LNCaP clone FGC (cell line): Measurements from ENCODE around the gene NAGA.
"Not testable (repeated sequence)": the region's sequence is repeated elsewhere in the genome, so short reads cannot be mapped to it uniquely, and the experiment has no call there.

Experiments
- DNase-seq: peaks from one replicate; pipeline ENCODE4 v3.0.0-alpha.2; 2011; ENCODE audit warnings: low read depth
- H3K4me3 ChIP-seq: 2 replicates; pipeline ENCODE4 v1.5.1; 2011; ENCODE audit warnings: mild to moderate bottlenecking, low read depth, low read length, control low read depth
- CTCF ChIP-seq: IDR thresholded peaks from 2 replicates; pipeline ENCODE4 v1.5.1; 2012; ENCODE audit warnings: mild to moderate bottlenecking; ENCODE audit not compliant: control insufficient read depth, insufficient read depth; ENCODE audit errors: extremely low read depth

NAGA gene

DNA sequence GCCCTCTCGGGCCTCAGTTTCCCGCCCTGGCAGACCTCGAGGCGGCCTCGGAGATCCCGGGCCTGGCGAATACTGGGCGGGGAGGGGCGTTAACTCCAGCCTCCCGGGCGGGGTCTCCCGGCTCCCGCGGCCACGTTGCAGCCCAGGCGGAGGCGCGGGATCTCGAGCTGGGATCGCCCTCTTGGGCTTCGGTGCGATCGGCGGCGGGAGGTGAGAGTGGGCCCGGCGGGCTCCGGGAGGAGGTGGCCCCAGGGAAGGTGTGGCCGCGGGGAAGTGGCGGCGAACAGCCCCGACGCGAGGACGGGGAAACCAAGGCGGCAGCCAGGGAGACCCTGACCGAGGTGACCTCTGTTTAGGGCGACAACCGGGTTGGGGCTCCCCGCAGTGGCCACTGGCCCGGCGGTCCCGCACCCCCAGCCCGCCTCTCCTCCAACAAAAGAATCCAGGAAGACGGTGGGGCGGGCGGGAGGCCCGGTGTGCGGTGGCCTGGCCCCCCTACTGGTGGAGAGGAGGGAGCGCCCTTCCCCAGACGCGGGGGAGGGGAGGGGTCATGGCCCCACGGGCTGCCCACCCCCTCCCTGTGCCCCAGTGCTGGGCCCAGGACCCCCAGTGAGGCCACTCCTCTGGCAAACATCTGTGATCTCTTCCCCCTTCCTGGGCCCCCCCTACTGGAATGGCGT, 3.7 kb upstream of the NAGA start, which contains the start of gene PHETA2:
Gene PHETA2, plus strand, starts transcription at position 117 of the 680 bp plus-strand sequence. CDS start 3,046 bp downstream, outside the sequence.
- TF ChIP-seq CTCF, result no peak
- no peak within 1 kb of the TSS for H3K4me3 ChIP-seq
- no peak for DNase-seq

DNA sequence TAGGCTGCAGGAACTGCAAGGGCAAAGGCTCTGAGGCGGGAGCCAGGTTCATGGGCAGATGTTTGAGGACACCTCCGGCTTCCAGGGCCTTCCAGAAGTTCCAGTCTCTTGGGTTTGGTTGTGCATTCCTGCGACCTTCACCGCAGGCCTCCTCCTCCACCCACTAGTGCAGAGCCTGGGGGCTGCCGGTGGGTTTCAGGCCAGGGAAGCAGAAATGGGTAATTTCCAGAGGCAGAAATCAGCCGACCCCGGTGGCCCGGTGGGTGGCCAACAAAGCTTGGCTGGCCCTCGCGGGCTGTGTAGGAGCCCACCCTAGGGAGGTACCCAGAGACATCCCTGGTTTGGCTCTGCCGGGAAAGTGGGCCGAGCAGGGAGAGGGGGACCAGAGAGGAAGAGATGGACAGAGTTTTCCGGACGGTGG, 3.0 kb upstream of the NAGA start:
- no peak for DNase-seq
- no peak overlapping the region for H3K4me3 ChIP-seq
- no peak for TF ChIP-seq CTCF

- DNase-seq, result no peak
- TF ChIP-seq CTCF, result no peak
Observed at GRCh38 chr22:42072606-42073330, 2.2 kb upstream of the NAGA start.

DNA sequence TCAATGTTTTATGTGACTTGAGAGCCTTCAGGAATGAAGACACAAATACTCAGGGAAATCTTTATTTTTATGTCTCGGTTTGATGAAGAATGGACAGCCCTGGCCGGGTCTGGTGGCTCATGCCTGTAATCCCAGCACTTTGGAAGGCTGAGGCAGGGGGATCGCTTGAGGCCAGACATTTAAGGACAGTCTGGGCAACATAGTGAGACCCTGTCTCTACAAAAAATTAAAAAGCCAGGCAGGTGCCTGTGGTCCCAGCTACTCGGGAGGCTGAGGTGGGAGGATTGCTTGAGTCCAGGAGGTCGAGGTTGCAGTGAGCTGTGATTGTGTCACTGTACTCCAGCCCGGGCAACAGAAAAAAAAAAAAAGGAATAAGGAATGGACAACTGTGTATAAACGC, 896 bp upstream of the NAGA start:
- DNase-seq, result not testable (repeated sequence)
- H3K4me3 ChIP-seq, result peak overlapping the region; percentile 61

More at GRCh38 chr22:42072606-42073330, 2.2 kb upstream of the NAGA start:
- H3K4me3 ChIP-seq, result no peak overlapping the region

- DNase-seq, result no peak
- TF ChIP-seq CTCF, result no peak
- H3K4me3 ChIP-seq, result peak overlapping the region; percentile 61
Observed at GRCh38 chr22:42069801-42070516, 653 bp downstream of the NAGA start.

- no peak for TF ChIP-seq CTCF
- DNase-seq, result no peak
- no peak overlapping the region for H3K4me3 ChIP-seq
Observed at GRCh38 chr22:42068291-42068690, 2.3 kb downstream of the NAGA start.

GRCh38 chr22:42067671-42068251, 2.9 kb downstream of the NAGA start:
- no peak for DNase-seq
- H3K4me3 ChIP-seq, result no peak overlapping the region
- no peak for TF ChIP-seq CTCF
